Fibroblast of lung (primary cell): Measurements from ENCODE around the gene TMEM187. TPM values are rescaled to one million over a fixed set of nuclear protein-coding genes. Genes with fewer than 3 reads are reported as not detected.

Experiments used
- DNase-seq, 2 donors: peaks; one replicate each; pipeline versions ENCODE4 v3.0.0 to v3.0.0-alpha.2; 2010; ENCODE audit warnings: low read depth in 2 of 2
- H2AFZ ChIP-seq: 2 replicates; pipeline ENCODE4 v1.5.1; 2012; ENCODE audit warnings: low read length, control low read depth, inconsistent platforms
- H3K27ac ChIP-seq: 2 replicates; pipeline ENCODE4 v1.5.1; 2011; ENCODE audit warnings: low read length, control low read depth; ENCODE audit not compliant: insufficient read depth
- H3K27me3 ChIP-seq: 2 replicates; pipeline ENCODE4 v1.5.1; 2011; ENCODE audit warnings: mild to moderate bottlenecking, low read length; ENCODE audit not compliant: control insufficient read depth, insufficient read depth
- H3K36me3 ChIP-seq: 2 replicates; pipeline ENCODE4 v1.5.1; 2011; ENCODE audit warnings: low read length; ENCODE audit not compliant: control insufficient read depth, insufficient read depth
- H3K4me1 ChIP-seq: 2 replicates; pipeline ENCODE4 v1.5.1; 2011; ENCODE audit warnings: low read length; ENCODE audit not compliant: control insufficient read depth, insufficient read depth; ENCODE audit errors: extremely low read depth
- H3K4me2 ChIP-seq: 2 replicates; pipeline ENCODE4 v1.5.1; 2011; ENCODE audit warnings: low read length, control low read depth; ENCODE audit not compliant: insufficient read depth; ENCODE audit errors: extremely low read depth
- H3K4me3 ChIP-seq, 4 experiments: fragments of 200-600 bp in 1 of 4; sonication (generic) in 1 of 4; replicated peaks in 1 of 4; 2 replicates each; pipeline ENCODE4 v1.5.1; 2011 to 2016; ENCODE audit warnings: low read length in 4 of 4, low read depth in 3 of 4, mild to moderate bottlenecking in 3 of 4, control low read depth in 2 of 4, inconsistent platforms in 1 of 4, mixed read lengths in 1 of 4; ENCODE audit not compliant: insufficient read depth in 1 of 4; ENCODE audit errors: control extremely low read depth in 1 of 4
- H3K79me2 ChIP-seq: 2 replicates; pipeline ENCODE4 v1.5.1; 2012; ENCODE audit warnings: mild to moderate bottlenecking, low read length, inconsistent platforms; ENCODE audit not compliant: control insufficient read depth, insufficient read depth
- H3K9ac ChIP-seq: 2 replicates; pipeline ENCODE4 v1.5.1; 2011; ENCODE audit warnings: mild to moderate bottlenecking, low read length, control low read depth; ENCODE audit not compliant: insufficient read depth
- H3K9me3 ChIP-seq: 2 replicates; pipeline ENCODE4 v1.5.1; 2012; ENCODE audit warnings: low read depth, low read length; ENCODE audit not compliant: control insufficient read depth, insufficient read depth
- H4K20me1 ChIP-seq: 2 replicates; pipeline ENCODE4 v1.5.1; 2011; ENCODE audit warnings: low read length; ENCODE audit not compliant: control insufficient read depth, insufficient read depth; ENCODE audit errors: extremely low read depth
- CTCF ChIP-seq, 2 donors: IDR thresholded peaks in 1 of 2; conservative IDR thresholded peaks in 1 of 2; 1 replicate in 1 of 2; 2 replicates in 1 of 2; pipeline ENCODE4 v1.5.1; 2011 to 2012; ENCODE audit warnings: low read length in 2 of 2, control low read depth in 1 of 2, inconsistent platforms in 1 of 2, low read depth in 1 of 2, mild to moderate bottlenecking in 1 of 2
- EZH2 ChIP-seq: IDR thresholded peaks from 2 replicates; pipeline ENCODE4 v1.5.1; 2012; ENCODE audit warnings: low read length, control low read depth, mild to moderate bottlenecking; ENCODE audit errors: missing control alignments
- polyA plus RNA-seq, 2 donors: library from polyadenylated mRNA; depleted of rRNA in 1 of 2; stranded (reverse) in 1 of 2; unstranded in 1 of 2; fragments of >200 nt; gene quantifications; 2 replicates each; pipeline ENCODE4 v1.2.1, GENCODE V29; 2011 to 2012; ENCODE audit warnings: missing spikeins in 1 of 2
- total RNA-seq: library from RNA; depleted of rRNA; stranded (reverse); fragments of >200 nt; gene quantifications from 2 replicates; pipeline ENCODE4 v1.2.1, GENCODE V29; 2014

The TMEM187 gene
- total and polyA plus RNA-seq, 2 donors (not counting 1 experiment from before 2014, with no cell fraction given), result 4.6 to 8.3 TPM

- peak overlapping the region; percentile 64 to 85 (median 72) for H3K4me3 ChIP-seq
- H3K36me3 ChIP-seq, result peaks cover 10% of the 10 kb centered on the region
- H2AFZ ChIP-seq, result no peak overlapping the region
- no peaks in the 10 kb centered on the region for H3K4me1 ChIP-seq
- H3K4me2 ChIP-seq, result peak overlapping the region; percentile 80
- H3K27ac ChIP-seq, result peak overlapping the region; percentile 54
- H3K79me2 ChIP-seq, result peaks cover 16% of the 10 kb centered on the region
- no peaks in the 10 kb centered on the region for H3K9me3 ChIP-seq
- H3K9ac ChIP-seq, result peak overlapping the region; percentile 58
- TF ChIP-seq CTCF (conservative IDR thresholded peaks at IDR 0.05 in 1 of 2, IDR thresholded peaks at IDR 0.05 in 1 of 2; ENCODE audit: low read depth in 1 of 2, low read length in 2 of 2) (no peak), EZH2 (no peak)
- H3K27me3 ChIP-seq, result no peaks in the 10 kb centered on the region
- no peak for DNase-seq
- no peaks in the 10 kb centered on the region for H4K20me1 ChIP-seq
These were observed 38.3 kb upstream of the TMEM187 start for GRCh38 chrX:153934148-153934761.

- no peaks in the 10 kb centered on the region for H3K27me3 ChIP-seq
- H3K9me3 ChIP-seq, result no peaks in the 10 kb centered on the region
- peak; percentile 56 to 65 for DNase-seq
- H3K79me2 ChIP-seq, result peaks cover 16% of the 10 kb centered on the region
- no peaks in the 10 kb centered on the region for H4K20me1 ChIP-seq
- TF ChIP-seq EZH2 (no peak), CTCF (conservative IDR thresholded peaks at IDR 0.05 in 1 of 2, IDR thresholded peaks at IDR 0.05 in 1 of 2; ENCODE audit: low read depth in 1 of 2, low read length in 2 of 2) (no peak)
- H2AFZ ChIP-seq, result no peak within 1 kb of the TSS
- H3K27ac ChIP-seq, result peak within 1 kb of the TSS; percentile 54
- peak within 1 kb of the TSS; percentile 80 for H3K4me2 ChIP-seq
- H3K9ac ChIP-seq, result peak within 1 kb of the TSS; percentile 58
- H3K36me3 ChIP-seq, result peaks cover 7% of the 10 kb centered on the region
- H3K4me1 ChIP-seq, result no peaks in the 10 kb centered on the region
- peak within 1 kb of the TSS; percentile 64 to 85 (median 72) for H3K4me3 ChIP-seq
These were observed 37.7 kb upstream of the TMEM187 start, which contains the start of gene NAA10 for GRCh38 chrX:153934762-153935325. Gene NAA10, minus strand, starts transcription at chrX:153935037. Its CDS starts 133 bp downstream, at chrX:153934904.

- Histone ChIP-seq H3K9me3 (no peaks in the 10 kb centered on the region), H2AFZ (no peak overlapping the region), H3K4me1 (no peaks in the 10 kb centered on the region), H3K27ac (no peak overlapping the region), H3K36me3 (peaks cover 7% of the 10 kb centered on the region), H4K20me1 (no peaks in the 10 kb centered on the region), H3K27me3 (no peaks in the 10 kb centered on the region), H3K79me2 (peaks cover 16% of the 10 kb centered on the region), H3K4me3 (peak overlapping the region in 2 of 4 experiments; percentile 20 to 39), H3K4me2 (peak overlapping the region; percentile 64), H3K9ac (no peak overlapping the region)
- no peak for DNase-seq
- no peak for TF ChIP-seq EZH2
- TF ChIP-seq CTCF (conservative IDR thresholded peaks at IDR 0.05 in 1 of 2, IDR thresholded peaks at IDR 0.05 in 1 of 2; ENCODE audit: low read depth in 1 of 2, low read length in 2 of 2), result no peak
These were observed 37.2 kb upstream of the TMEM187 start for GRCh38 chrX:153935326-153935851.
